Activated T-cell treated with anti-CD3 and anti-CD28 coated beads, Interleukin-2, amount 50 U/mL, for 48 hours (primary cell): ENCODE results near the gene SLC27A2.
"Not testable (repeated sequence)": the region's sequence is repeated elsewhere in the genome, so short reads cannot be mapped to it uniquely, and the experiment has no call there.

Experiments used
- DNase-seq, 2 experiments: peaks; one replicate each; pipeline ENCODE4 v3.0.0-alpha.2; 2020

The SLC27A2 gene

DNA sequence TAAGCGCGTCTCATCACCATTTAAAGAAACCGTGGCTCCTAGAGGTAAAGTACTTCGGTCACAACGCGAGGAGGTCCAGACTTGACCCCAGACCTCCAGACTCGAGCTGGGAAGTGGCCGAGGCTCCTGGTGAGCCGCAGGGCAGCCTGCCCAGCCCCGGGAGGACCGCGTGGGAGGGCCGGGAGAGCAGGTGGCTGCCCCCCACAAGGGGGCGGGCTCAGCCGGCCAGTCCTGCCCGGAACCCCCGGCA is at the start of gene SLC27A2:
Gene SLC27A2 (plus strand): TSS at position 228 of the 250 bp plus-strand sequence. CDS start 232 bp downstream, outside the sequence.
- no peak for DNase-seq

DNA sequence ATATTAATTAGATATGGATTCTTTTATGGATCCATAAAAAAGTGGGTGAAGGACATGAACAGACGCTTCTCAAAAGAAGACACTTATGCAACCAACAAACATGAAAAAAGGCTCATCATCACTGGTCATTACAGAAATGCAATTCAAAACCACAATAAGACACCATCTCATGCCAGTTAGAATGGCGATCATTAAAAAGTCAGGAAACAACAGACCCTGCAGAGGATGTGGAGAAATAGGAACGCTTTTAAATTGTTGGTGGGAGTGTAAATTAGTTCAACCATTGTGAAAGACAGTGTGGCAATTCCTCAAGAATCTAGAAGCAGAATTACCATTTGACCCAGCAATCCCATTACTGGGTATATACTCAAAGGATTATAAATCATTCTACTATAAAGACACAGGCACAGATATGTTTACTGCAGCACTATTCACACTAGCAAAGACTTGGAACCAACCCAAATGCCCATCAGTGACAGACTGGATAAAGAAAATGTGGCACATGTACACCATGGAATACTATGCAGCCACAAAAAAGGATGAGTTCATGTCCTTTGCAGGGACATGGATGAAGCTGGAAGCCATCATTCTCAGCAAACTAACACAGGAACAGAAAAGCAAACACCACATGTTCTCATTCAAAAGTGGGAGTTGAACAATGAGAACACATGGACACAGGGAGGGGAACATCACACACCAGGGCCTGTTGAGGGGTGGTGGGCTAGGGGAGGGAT is 49.6 kb upstream of the SLC27A2 start:
- DNase-seq = not testable (repeated sequence)

DNA sequence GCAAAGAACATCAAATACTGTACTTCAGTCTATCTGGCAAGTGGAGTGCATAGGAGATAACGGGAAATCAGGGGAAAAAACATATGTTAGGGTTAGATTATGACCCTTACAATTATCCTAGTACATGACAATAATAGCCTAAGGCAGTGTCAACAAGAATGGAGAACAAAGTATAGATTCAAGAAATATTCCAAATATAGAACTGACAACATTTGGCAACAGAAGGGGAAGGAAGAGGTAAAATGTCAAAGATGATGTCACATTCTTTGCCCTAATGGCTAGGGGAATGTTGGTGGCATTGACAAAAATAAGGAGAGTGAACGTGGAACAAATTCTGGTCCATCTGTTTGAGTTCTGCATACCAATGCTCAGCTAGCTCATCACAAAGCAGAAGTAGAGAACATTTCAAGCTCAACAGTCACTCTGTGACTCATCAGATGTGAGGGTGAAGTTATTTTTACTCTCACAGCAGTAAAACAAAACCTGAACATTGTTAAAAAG is 47.4 kb upstream of the SLC27A2 start:
- DNase-seq = no peak

DNA sequence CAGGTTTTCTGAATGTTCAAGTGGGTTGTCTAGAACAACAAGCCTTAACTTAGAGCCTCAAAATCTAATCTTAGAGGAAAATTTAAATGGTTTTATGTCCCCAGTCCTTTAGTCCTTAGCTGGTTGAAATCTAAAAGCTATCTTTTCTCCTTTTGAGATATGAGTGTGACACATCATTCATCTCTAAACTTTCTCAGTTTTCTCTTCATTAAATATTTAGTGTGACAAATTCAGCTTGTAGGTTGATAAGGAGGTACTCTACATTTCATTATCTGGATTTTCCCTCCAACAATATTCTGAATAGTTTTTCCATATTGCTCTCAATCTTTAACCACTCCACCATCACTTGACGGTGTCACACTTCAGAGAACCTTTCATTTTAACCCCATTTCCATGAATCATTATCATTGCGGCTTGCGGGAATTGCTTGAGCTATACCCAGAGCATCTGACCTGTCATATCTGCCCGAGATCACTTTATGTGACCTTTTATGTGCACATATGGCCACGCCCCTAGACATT is 46.9 kb upstream of the SLC27A2 start:
- DNase-seq = peak; percentile 44 to 64

DNA sequence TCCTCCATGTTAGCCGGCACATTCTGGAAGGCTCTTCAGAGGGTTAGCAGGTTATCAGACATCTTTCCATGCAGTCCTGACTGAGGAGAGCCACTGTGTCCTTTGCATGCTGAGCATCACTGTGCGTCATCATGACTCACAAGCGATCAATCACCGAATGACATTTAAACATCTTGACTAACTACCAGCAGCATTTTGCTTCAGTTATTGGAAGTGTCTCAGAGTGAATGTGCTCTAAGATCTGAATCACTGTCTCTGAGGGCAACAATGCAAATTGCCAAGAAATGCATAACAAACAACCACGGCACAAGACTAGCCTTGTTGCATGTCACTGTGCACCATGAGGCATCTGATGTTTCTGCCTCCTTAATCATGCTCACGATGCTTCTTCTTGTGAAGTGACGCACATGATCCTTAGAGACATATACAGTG is 44.6 kb upstream of the SLC27A2 start:
- peak; percentile 66 to 76 for DNase-seq

DNA sequence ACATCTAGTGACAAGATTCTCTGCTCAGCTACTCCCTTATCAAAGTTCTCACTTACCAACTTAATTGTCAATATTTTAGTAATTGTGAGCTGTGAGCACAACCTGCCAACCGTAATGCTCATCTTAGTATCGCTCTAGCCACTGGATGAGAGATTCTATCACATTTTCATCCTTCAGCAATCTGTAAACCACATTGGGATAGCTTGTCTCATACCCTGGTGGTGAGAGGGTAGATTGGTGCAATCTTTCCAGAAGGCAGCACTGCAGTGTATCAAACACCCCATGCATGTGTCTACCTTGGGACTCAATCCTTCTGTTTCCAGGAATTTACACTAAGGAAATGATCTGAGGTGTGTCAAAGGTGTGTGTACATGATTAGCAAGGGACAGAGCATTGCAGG is 44.1 kb upstream of the SLC27A2 start:
- no peak for DNase-seq

DNA sequence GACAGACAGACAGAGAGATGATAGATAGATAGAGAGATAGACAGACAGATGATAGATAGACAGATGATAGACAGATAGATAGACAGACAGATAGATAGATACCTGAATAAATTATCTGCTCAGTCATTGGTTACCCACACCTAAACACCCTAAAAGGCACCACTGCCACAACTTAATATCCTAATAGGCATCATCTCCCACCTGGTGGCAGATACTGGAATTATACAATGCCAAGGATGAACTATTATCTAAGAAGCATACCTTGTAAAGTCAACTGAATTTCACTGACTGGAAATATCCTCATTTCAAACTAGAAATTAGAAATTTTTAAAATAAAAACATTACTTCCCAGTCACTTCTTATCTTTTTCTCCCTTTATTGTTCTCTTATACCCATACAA is 43.6 kb upstream of the SLC27A2 start:
- no peak for DNase-seq

DNA sequence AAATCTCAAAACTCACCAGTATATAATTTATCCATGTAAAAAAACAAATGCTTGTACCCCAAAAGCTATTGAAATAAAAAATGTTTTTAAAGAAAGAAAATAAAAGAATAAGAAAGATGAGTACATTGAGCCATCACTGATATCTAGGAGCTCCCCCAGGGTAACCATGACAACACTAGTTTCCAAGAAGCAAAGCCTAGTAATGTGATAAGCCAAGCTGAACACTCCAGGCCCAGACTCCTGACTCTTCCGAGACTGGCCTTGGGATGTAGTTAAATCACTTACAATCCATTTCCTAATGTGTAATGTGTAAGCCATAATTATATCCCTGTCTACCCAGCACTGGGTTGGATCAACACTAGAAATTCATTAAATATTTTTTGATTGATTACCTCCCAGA is 41.9 kb upstream of the SLC27A2 start:
- no peak for DNase-seq

DNA sequence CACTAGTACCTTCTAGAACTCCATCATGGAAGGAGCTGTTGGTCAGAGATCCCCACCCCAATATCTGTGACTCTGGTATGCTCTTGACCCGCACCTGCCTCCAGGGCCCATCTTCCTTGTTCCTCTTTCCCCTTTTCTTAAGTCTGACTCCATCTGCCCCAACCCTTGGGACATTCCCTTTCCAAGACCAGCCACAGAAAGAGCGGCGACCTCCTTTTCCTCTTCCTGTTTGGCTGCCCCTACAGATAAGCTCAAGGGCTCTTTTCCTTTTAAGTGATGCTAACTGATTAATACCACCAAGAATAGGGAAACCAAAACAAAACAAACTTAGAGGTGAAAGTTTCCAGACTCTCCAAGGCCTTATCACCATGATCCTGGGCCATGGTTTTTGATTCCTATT is 41.0 kb upstream of the SLC27A2 start:
- no peak for DNase-seq

DNA sequence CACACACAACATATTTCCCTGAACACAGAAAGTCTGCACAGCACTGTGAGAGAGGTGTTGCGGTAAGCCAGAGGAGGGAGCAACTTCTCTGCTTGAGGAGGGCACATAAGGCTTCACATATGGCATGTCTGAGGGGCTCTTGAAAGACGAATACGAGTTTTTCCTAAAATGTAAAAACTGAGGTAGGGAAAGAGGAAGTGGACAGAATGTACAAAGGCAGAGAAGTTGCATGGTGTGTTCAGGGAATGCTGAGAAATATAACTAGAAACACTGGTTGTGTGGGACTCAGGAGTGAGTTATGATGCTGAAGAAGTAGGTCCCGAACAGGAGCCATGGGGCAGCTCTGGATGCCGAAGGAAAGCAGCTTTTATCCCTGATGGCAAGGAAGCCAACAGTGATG is 40.1 kb upstream of the SLC27A2 start:
- DNase-seq = no peak

DNA sequence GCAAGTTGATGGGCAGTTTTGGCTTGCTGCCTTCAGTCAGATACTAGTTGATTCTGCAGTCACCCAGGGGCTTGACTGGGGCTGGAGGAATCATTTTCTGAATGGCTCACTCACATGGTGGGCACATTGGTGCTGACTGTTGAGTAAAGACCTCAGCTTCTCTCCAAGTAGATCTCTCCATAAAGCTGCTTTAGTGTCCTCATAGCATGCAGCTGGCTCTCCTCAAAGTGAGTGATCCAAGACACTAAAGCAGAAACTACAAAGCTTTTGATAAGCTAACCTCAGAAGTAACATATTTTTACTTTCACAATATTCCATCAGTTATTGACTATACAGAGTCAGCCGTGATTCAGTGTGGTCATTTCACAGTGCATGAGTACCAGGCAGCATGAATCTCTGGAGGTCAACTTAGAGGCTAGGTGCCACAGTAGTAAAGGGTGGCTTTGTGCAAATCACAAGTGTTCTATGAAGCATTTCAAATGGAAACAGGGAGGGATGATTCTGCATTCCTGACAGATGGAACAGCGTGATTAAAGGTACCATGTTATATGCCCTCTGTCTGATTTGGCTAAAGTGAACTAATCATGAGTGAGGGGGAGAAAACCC is 38.6 kb upstream of the SLC27A2 start:
- no peak for DNase-seq

DNA sequence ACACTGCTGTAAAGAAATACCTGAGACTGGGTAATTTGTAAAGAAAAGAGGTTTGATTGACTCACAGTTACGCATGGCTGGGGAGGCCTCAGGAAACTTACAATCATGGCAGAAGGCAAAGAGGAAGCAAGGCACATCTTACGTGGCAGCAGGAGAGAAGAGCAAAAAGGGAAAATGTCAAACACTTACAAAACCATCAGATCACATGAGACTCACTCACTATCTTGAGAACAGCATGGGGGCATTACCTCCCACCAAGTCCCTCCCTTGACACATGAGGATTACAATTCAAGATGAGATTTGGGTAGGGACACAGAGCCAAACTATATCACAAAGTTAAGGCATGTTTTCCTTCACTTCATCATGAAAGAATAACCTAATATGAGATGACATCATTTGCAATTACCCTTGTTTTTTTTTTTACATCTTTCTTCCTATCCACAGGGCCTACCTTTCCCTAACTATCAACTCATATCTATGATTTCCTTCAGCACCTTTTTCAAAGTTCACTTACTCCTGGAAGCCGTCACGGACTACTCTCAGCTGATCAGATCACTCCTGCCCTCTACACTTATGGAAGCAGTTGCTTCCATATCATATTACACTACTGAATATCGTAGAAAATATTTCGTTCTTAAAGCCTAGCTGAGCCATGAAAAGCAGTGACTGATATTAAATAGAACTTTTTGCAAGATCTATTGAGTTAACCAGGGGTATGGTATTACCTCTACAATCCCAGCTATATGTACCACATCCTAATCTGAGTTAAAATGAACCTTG is 37.5 kb upstream of the SLC27A2 start:
- no peak for DNase-seq

DNA sequence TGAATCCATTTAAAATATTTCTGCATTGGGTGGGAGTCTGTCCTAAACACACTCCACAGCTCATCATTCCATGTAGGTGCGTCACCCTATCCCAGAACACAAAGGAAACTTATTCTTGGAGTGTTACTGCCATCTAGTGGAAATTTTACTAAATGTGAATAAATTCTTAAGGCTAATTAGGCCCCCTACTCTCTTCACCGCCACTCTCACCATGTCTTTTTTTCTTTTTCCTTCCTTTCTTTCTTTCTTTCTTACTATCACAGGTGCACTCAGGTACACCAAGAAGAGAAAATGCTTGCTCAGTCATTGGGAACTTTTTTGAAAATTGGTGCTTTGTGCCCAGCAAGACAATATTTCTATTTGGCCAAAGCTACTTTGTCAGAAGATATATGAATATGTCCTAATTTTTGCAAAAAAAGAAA is 36.5 kb upstream of the SLC27A2 start:
- no peak for DNase-seq

DNA sequence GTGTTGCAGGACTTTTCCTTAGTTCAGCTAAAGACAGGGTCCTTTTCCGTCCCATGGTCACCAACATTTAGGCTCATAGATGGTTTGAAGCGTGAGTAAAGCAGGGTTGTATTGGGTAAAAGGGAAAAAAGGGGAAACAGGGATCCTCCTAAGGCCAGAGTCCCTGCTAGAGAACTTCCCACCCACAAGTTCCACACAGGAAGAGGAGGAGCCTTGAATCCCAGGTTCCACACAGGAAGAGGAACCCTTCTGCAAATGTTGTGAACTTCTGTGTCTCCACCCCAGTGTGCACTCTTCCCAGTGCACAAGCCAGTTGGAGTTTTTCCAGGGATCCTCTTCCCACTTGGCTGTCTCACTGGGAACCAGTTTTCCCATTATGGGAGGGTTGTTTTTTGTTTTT is 35.4 kb upstream of the SLC27A2 start:
- DNase-seq = no peak

DNA sequence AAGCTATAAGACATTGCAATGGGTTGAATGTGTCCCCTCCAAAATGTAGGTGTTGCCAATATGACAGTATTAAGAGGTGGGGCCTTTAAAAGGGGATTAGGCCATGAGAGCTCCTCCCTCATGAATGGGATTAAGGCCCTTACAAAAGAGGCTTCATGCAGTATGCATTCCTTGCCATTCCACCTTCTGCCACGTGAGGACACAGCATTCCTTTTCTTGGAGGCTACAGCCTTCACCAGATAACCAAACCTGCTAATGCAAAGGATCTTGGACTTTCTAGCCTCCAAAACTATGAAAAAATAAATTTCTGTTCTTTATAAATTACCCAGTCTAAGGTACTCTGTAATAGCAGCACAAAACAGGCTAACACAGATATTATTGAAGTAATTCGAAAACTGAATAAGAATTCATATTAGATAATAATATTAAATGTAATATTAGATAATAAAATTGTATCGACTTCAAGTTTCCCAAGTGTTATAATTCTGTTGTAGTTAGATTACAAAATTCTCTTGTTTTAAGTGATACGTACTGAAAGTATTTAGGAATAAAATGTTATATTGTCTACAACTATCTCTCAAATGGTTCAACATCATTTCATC is 33.5 kb upstream of the SLC27A2 start:
- DNase-seq = no peak

DNA sequence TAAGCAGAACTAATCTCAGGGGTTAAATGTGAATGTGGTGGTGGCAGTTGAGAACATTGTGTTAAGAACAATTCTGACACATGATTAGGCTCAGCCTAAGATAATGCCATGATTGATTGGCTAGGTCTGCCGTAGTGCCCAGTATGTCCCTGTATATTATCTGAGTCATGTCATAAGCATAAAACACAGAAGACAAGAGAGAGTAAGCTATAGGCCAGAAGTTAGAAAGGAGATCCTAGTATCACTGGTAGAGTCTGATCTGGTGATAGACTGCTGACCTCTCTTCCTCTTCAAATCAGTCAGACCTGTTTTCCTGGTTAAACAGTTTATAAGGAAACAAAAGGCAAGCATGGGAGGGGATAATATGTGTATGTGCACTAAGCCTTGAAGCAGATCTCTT is 32.9 kb upstream of the SLC27A2 start:
- DNase-seq = no peak

DNA sequence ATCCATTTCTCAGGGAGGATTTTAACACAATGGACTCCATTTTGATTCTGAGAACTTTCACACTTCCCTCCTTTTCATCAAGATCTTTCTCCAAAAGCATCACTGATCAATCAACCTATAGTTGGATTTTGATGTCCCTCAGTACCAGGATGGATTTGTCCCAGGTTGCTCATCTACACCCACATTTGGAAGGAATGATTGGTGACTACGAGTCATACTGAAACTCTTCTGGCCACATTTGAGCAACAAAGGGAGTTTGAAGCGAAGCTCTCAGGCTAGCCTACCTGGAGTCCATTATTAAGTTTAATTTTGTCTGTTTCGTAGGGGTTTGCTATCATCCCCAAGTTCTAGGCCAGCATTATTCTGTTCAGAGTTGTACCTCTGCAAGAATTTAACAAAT is 31.6 kb upstream of the SLC27A2 start:
- no peak for DNase-seq

DNA sequence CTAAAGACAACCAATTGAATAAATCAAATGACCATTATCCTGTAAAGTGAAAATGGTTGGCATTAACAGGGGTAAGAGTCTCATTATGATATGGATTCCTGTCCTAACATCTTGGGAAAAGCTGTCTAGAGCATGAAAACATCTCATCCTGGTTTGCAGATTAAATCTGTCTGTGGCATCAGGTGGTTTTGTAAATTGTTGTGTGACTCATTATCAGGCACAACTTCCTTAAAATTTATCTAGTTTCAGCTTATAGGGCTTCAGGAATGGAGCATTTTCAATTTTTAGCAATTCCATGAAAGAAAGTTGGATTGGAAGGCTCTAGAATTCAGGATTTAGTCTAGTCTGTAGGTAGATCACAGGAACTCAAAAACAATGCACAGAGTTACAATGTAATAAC is 31.1 kb upstream of the SLC27A2 start:
- DNase-seq = no peak

DNA sequence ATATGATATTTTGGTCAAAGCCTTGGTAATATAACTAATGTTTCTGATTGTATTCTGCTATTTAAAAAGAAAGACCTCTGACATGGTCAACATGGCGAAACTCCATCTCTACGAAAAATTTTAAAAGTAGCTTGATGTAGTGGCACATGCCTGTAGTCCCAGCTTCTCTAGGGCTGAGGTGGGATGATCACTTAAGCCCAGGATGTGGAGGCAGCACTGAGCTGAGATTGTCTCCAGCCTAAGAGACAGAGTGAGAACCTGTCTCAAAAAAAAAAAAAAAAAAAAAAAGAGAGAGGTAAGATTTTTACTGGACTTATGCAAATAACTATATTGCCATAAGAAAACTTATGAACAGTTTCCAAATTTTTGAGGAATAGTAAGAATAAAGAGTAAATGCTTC is 30.5 kb upstream of the SLC27A2 start:
- DNase-seq = no peak

DNA sequence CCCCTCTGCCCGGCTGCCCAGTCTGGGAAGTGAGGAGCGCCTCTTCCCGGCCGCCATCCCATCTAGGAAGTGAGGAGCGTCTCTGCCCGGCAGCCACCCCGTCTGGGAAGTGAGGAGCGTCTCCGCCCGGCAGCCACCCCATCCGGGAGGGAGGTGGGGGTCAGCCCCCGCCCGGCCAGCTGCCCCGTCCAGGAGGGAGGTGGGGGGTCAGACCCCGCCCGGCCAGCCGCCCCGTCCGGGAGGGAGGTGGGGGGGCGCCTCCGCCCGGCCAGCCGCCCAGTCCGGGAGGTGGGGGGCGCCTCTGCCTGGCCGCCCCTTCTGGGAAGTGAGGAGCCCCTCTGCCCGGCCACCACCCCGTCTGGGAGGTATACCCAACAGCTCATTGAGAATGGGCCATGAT is 23.8 kb upstream of the SLC27A2 start:
- not testable (repeated sequence) for DNase-seq

DNA sequence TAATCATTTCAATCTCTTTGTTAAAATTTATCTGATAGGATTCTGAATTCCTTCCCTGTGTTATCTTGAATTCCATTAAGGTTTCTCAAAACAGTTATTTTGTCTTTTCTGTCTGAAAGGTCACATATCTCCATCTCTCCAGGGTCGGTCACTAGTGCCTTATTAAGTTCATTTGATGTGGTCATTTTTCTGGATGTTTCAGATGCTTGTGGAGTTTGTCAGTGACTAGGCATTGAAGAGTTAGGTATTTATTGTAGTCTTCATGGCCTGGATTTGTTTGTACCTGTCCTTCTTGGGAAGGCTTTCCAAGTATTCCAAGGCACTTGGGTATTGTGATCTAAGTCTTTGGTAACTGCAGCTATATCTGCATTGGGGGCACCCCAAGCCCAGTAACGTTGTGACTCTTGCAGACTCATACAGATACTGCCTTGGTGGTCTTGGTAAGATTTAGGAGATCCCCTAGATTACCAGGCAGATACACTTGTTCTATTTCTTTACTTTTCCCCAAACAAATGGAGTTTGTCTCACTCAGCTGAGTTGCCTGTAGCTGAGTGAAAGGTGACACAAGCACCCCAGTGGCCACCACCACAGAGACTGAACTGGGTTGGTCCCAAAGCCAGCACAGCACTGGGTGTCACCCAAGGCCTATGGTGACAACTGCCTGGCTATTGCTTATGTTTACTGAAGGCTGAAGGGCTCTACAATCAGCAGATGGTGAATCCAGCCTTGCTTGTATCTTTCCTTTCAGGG is 18.9 kb upstream of the SLC27A2 start:
- no peak for DNase-seq

DNA sequence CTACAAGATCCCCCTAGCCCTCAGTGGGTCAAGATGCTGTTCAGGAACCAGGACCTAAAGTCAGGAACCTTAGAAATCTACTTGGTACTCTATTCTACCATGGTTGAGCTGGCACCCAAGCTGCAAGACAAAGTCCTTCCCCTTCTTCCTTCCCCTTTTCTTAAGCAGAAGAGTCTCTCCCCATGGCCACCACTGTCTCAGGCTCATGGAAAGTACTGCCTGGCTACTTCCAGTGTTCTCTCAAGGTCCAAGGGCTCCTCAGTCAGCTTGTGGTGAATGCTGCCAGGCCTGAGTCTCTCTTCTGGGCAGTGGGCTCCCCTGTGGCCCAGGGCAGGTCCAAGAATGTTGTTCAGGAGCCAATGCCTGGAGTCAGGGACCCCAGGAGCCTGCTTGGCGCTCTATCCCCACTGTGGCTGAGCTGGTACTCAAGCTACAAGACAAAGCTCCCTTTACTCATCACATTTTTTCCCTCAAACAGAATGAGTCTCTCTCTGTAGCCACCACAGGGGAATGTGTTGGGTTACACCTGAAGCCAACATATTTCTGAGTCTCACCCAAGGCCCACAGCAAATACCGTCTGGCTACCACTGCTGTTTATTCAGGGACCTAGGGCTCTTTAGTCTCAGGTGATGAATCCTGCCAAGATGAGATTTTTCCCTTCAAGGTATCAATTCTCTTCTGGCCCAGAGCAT is 18.1 kb upstream of the SLC27A2 start:
- no peak for DNase-seq
